MCF 10A (cell line): ENCODE results near the gene CD180. TPM values are rescaled to one million over a fixed set of nuclear protein-coding genes. Genes with fewer than 3 reads are reported as not detected.
A peak's percentile ranks its signal among the peaks of the same experiment; 100 is the strongest.

Source experiments
- BruUV-seq: library from RNA; stranded (reverse); fragments of 400-500 nt; replicated peaks from 2 replicates; lab custom pipeline; 2021; lab: Mats Ljungman, UMichigan
- CTCF ChIA-PET: fragments of 300-600 bp; sonication (Branson Sonifier 250); formaldehyde crosslinking; extraction: SDS; loops from one replicate; lab custom pipeline; 2021; ENCODE audit warnings: antibody characterized with exemption, inconsistent platforms; lab: Yijun Ruan, JAX
- POLR2A ChIA-PET: fragments of 300-600, 350-650 bp; sonication (Branson Sonifier 250); formaldehyde crosslinking; extraction: SDS; loops from one replicate; lab custom pipeline; 2020; ENCODE audit warnings: antibody characterized with exemption, inconsistent platforms; lab: Yijun Ruan, JAX
- DNase-seq: peaks from one replicate; pipeline ENCODE4 v3.0.0-alpha.2; 2018; ENCODE audit not compliant: unreplicated experiment
- H3K27ac Mint-ChIP-seq: one replicate; pipeline ENCODE4 v1.8.0; 2022; ENCODE audit warnings: mild to moderate bottlenecking, low read depth, mixed read lengths; ENCODE audit not compliant: unreplicated experiment
- H3K27me3 Mint-ChIP-seq: one replicate; pipeline ENCODE4 v1.8.0; 2022; ENCODE audit warnings: mixed read lengths; ENCODE audit not compliant: insufficient read depth, unreplicated experiment
- H3K36me3 Mint-ChIP-seq: one replicate; pipeline ENCODE4 v1.8.0; 2022; ENCODE audit warnings: mild to moderate bottlenecking, moderate library complexity, mixed read lengths; ENCODE audit not compliant: insufficient read depth, unreplicated experiment
- H3K4me1 Mint-ChIP-seq: one replicate; pipeline ENCODE4 v1.8.0; 2022; ENCODE audit warnings: mixed read lengths; ENCODE audit not compliant: insufficient read depth, unreplicated experiment
- H3K4me3 Mint-ChIP-seq: one replicate; pipeline ENCODE4 v1.8.0; 2022; ENCODE audit warnings: mild to moderate bottlenecking, moderate library complexity, mixed read lengths; ENCODE audit not compliant: unreplicated experiment
- H3K9me3 Mint-ChIP-seq: one replicate; pipeline ENCODE4 v1.8.0; 2022; ENCODE audit warnings: mixed read lengths; ENCODE audit not compliant: unreplicated experiment
- intact Hi-C: fragments of 100-400 bp; cut with micrococcal nuclease; formaldehyde crosslinking; loops from 2 replicates; pipeline ENCODE4 v1.14.1; 2022
- total RNA-seq: library from RNA; stranded (reverse); gene quantifications from 2 replicates; pipeline ENCODE4 v1.2.3, GENCODE V29; 2022
- TF ChIP-seq, protein P1 (sequence below): fragments of 200-600 bp; IDR thresholded peaks from one replicate; pipeline ENCODE4 v1.8.0; 2022; ENCODE audit warnings: antibody characterized with exemption, mild to moderate bottlenecking; ENCODE audit not compliant: unreplicated experiment

CD180 gene
- total RNA-seq, 1 experiment from 2014 or later = 0.07 TPM

GRCh38 chr5:67156976-67157583 lies 39.5 kb downstream of the CD180 start:
- peaks cover 18% of the 10 kb centered on the region for H3K4me1 Mint-ChIP-seq
- H3K27ac Mint-ChIP-seq = no peak overlapping the region
- DNase-seq = peak; percentile 52
- H3K9me3 Mint-ChIP-seq = no peaks in the 10 kb centered on the region
- no peak overlapping the region for H3K4me3 Mint-ChIP-seq
- H3K36me3 Mint-ChIP-seq = peaks cover 35% of the 10 kb centered on the region
- intact Hi-C loops = loop anchor here (1.0 to 10.0 kb wide), 3 partner anchors 52 to 1096 kb away; no protein-coding TSS in a partner anchor
- TF ChIP-seq, protein P1, sequence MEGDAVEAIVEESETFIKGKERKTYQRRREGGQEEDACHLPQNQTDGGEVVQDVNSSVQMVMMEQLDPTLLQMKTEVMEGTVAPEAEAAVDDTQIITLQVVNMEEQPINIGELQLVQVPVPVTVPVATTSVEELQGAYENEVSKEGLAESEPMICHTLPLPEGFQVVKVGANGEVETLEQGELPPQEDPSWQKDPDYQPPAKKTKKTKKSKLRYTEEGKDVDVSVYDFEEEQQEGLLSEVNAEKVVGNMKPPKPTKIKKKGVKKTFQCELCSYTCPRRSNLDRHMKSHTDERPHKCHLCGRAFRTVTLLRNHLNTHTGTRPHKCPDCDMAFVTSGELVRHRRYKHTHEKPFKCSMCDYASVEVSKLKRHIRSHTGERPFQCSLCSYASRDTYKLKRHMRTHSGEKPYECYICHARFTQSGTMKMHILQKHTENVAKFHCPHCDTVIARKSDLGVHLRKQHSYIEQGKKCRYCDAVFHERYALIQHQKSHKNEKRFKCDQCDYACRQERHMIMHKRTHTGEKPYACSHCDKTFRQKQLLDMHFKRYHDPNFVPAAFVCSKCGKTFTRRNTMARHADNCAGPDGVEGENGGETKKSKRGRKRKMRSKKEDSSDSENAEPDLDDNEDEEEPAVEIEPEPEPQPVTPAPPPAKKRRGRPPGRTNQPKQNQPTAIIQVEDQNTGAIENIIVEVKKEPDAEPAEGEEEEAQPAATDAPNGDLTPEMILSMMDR = peak; percentile 81
- ChIA-PET CTCF (interaction anchor here (0.6 to 6.6 kb wide), 22 partner anchors 9 to 1292 kb away, joined by 3 to 76 read pairs (median 4); partner anchors contain the start of gene CD180), POLR2A (interaction anchor here (0.7 kb wide), 2 partner anchors 27 to 199 kb away, joined by 3 read pairs; no protein-coding TSS in a partner anchor)
- no TSS peak for BruUV-seq
- no peaks in the 10 kb centered on the region for H3K27me3 Mint-ChIP-seq

GRCh38 chr5:67154556-67155206 lies 41.9 kb downstream of the CD180 start:
- no peak overlapping the region for H3K4me3 Mint-ChIP-seq
- intact Hi-C loops = loop anchor here (10.0 kb wide), 1 partner anchor 850 kb away; no protein-coding TSS in a partner anchor
- H3K27me3 Mint-ChIP-seq = no peaks in the 10 kb centered on the region

DNA sequence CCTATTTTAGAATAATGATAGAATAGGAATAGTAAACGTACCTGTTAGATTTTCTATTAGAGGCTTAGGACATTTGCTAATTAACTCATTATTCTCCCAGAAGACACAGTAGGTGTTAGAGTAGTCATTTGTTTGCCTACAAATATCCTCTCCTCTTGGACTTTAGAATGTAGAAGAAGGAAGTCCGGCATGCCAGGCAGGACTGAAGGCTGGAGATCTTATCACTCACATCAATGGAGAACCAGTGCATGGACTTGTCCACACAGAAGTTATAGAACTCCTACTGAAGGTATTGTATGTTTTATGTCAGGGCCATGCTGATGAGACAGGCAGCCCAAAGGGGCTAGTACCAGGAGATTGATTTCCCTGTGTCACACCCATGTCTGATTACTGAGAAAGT lies 43.3 kb downstream of the CD180 start:
- H3K27me3 Mint-ChIP-seq = no peaks in the 10 kb centered on the region
- ChIA-PET POLR2A (no interaction called here), CTCF (no interaction called here)
- no peaks in the 10 kb centered on the region for H3K9me3 Mint-ChIP-seq
- peaks cover 60% of the 10 kb centered on the region for H3K36me3 Mint-ChIP-seq
- no TSS peak for BruUV-seq
- no peaks in the 10 kb centered on the region for H3K4me1 Mint-ChIP-seq
- H3K4me3 Mint-ChIP-seq = no peak overlapping the region
- H3K27ac Mint-ChIP-seq = no peak overlapping the region
- no peak for DNase-seq
- intact Hi-C loops = loop anchor here (10.0 kb wide), 1 partner anchor 848 kb away; no protein-coding TSS in a partner anchor
- TF ChIP-seq, protein P1 = no peak

More at GRCh38 chr5:67154556-67155206, 41.9 kb downstream of the CD180 start:
- H3K36me3 Mint-ChIP-seq = peaks cover 47% of the 10 kb centered on the region
- peaks cover under 1% of the 10 kb centered on the region for H3K4me1 Mint-ChIP-seq
- no TSS peak for BruUV-seq
- TF ChIP-seq, protein P1 = no peak
- ChIA-PET POLR2A (no interaction called here), CTCF (interaction anchor here (0.6 to 6.6 kb wide), 6 partner anchors 10 to 742 kb away, joined by 3 to 76 read pairs (median 9); no protein-coding TSS in a partner anchor)
- no peak overlapping the region for H3K27ac Mint-ChIP-seq
- H3K9me3 Mint-ChIP-seq = no peaks in the 10 kb centered on the region
- DNase-seq = no peak

GRCh38 chr5:67152400-67152799 lies 44.2 kb downstream of the CD180 start:
- Mint-ChIP-seq H3K4me3 (no peak overlapping the region), H3K4me1 (no peaks in the 10 kb centered on the region), H3K9me3 (no peaks in the 10 kb centered on the region), H3K27ac (no peak overlapping the region), H3K36me3 (peaks cover 60% of the 10 kb centered on the region), H3K27me3 (no peaks in the 10 kb centered on the region)
- no peak for DNase-seq
- TF ChIP-seq, protein P1 = no peak
- ChIA-PET CTCF (interaction anchor here (0.7 kb wide), 1 partner anchor 54 kb away, joined by 4 read pairs; no protein-coding TSS in a partner anchor), POLR2A (interaction anchor here (0.7 kb wide), 1 partner anchor 1000 kb away, joined by 4 read pairs; no protein-coding TSS in a partner anchor)
- BruUV-seq = no TSS peak
- intact Hi-C loops = loop anchor here (10.0 kb wide), 1 partner anchor 848 kb away; no protein-coding TSS in a partner anchor
